HEK293 (cell line): Measurements from ENCODE around the gene CNP.
A peak's percentile ranks its signal among the peaks of the same experiment; 100 is the strongest.

Experiments
- CTCF ChIA-PET: fragments of 350-600 bp; formaldehyde crosslinking; extraction: SDS; loops from one replicate; lab custom pipeline; 2021; ENCODE audit warnings: antibody characterized with exemption; lab: Yijun Ruan, JAX
- POLR2A ChIA-PET: fragments of 300-600 bp; formaldehyde crosslinking; extraction: SDS; loops from one replicate; lab custom pipeline; 2020; ENCODE audit warnings: antibody characterized with exemption, inconsistent platforms; lab: Yijun Ruan, JAX
- H3K27ac ChIP-seq: fragments of 200-500 bp; sonication (Bioruptor generic); 2 replicates; pipeline ENCODE4 v1.5.1; 2014; ENCODE audit warnings: low read depth, low read length, control low read depth, inconsistent platforms; ENCODE audit errors: extremely low read depth
- H3K36me3 ChIP-seq, 2 experiments: fragments of 200-500 bp in 1 of 2; sonication (Bioruptor generic) in 1 of 2; 1 replicate in 1 of 2; 2 replicates in 1 of 2; pipeline ENCODE4 v1.5.1; 2014 to 2017; ENCODE audit warnings: inconsistent platforms in 2 of 2, low read length in 2 of 2; ENCODE audit not compliant: control insufficient read depth in 2 of 2, insufficient read depth in 1 of 2
- H3K4me1 ChIP-seq: fragments of 200-500 bp; sonication (Bioruptor generic); 2 replicates; pipeline ENCODE4 v1.5.1; 2014; ENCODE audit warnings: mild to moderate bottlenecking, low read length, inconsistent platforms; ENCODE audit not compliant: control insufficient read depth, insufficient read depth
- H3K4me3 ChIP-seq: 2 replicates; pipeline ENCODE4 v1.5.1; 2011; ENCODE audit warnings: low read depth, mild to moderate bottlenecking, control low read depth, low read length, moderate library complexity
- H3K9me3 ChIP-seq: fragments of 200-500 bp; sonication (Bioruptor generic); 2 replicates; pipeline ENCODE4 v1.5.1; 2014; ENCODE audit warnings: low read depth, low read length, inconsistent platforms; ENCODE audit not compliant: control insufficient read depth, insufficient read depth
- HIC1 ChIP-seq: fragments of 450-650 bp; formaldehyde crosslinking; IDR thresholded peaks from 2 replicates; pipeline ENCODE4 v1.5.1; 2016; ENCODE audit warnings: missing biosample characterization, missing genetic modification characterization
- INSM2 ChIP-seq: fragments of 450-650 bp; formaldehyde crosslinking; IDR thresholded peaks from 2 replicates; pipeline ENCODE4 v1.5.1; 2016; ENCODE audit warnings: missing biosample characterization, missing genetic modification characterization
- KLF7 ChIP-seq: fragments of 450-650 bp; formaldehyde crosslinking; IDR thresholded peaks from 2 replicates; pipeline ENCODE4 v1.5.1; 2016; ENCODE audit warnings: missing biosample characterization, missing genetic modification characterization, borderline replicate concordance
- PRDM10 ChIP-seq: fragments of 450-650 bp; formaldehyde crosslinking; IDR thresholded peaks from 2 replicates; pipeline ENCODE4 v1.5.1; 2016; ENCODE audit warnings: missing biosample characterization, missing genetic modification characterization
- SP2 ChIP-seq: fragments of 450-650 bp; formaldehyde crosslinking; IDR thresholded peaks from 2 replicates; pipeline ENCODE4 v1.5.1; 2016; ENCODE audit warnings: missing biosample characterization, missing genetic modification characterization
- ZBTB20 ChIP-seq: fragments of 450-650 bp; formaldehyde crosslinking; IDR thresholded peaks from 2 replicates; pipeline ENCODE4 v1.5.1; 2016; ENCODE audit warnings: missing biosample characterization, missing genetic modification characterization
- ZBTB8A ChIP-seq: fragments of 450-650 bp; formaldehyde crosslinking; IDR thresholded peaks from 2 replicates; pipeline ENCODE4 v1.5.1; 2016; ENCODE audit warnings: missing biosample characterization, missing genetic modification characterization
- ZNF121 ChIP-seq: fragments of 450-650 bp; formaldehyde crosslinking; IDR thresholded peaks from 2 replicates; pipeline ENCODE4 v1.5.1; 2016; ENCODE audit warnings: missing biosample characterization, missing genetic modification characterization
- ZNF157 ChIP-seq: fragments of 450-650 bp; formaldehyde crosslinking; IDR thresholded peaks from 2 replicates; pipeline ENCODE4 v1.5.1; 2016; ENCODE audit warnings: missing biosample characterization, missing genetic modification characterization
- ZNF544 ChIP-seq: fragments of 450-650 bp; formaldehyde crosslinking; IDR thresholded peaks from 2 replicates; pipeline ENCODE4 v1.5.0; 2017; ENCODE audit warnings: missing biosample characterization, missing genetic modification characterization
- ZNF621 ChIP-seq: fragments of 450-650 bp; formaldehyde crosslinking; IDR thresholded peaks from 2 replicates; pipeline ENCODE4 v1.5.1; 2017; ENCODE audit warnings: missing biosample characterization, missing genetic modification characterization
- ZNF768 ChIP-seq: fragments of 450-650 bp; formaldehyde crosslinking; IDR thresholded peaks from 2 replicates; pipeline ENCODE4 v1.5.1; 2018; ENCODE audit warnings: missing biosample characterization, mild to moderate bottlenecking, missing genetic modification characterization
- ZSCAN16 ChIP-seq: fragments of 450-650 bp; formaldehyde crosslinking; IDR thresholded peaks from 2 replicates; pipeline ENCODE4 v1.5.1; 2016; ENCODE audit warnings: missing biosample characterization, missing genetic modification characterization
- ZSCAN30 ChIP-seq: fragments of 450-650 bp; IDR thresholded peaks from 2 replicates; pipeline ENCODE4 v1.5.1; 2018; ENCODE audit warnings: missing biosample characterization, mild to moderate bottlenecking, missing genetic modification characterization, moderate library complexity

The CNP gene

GRCh38 chr17:41965694-41966462 is 717 bp upstream of the CNP start (continued):
- TF ChIP-seq HIC1 (tag by site-specific recombination), result 0 out of 2 replicates have a peak, but pooled peaks have one; percentile 20
- no peak for TF ChIP-seq KLF7 (tag by site-specific recombination)
- no peak for TF ChIP-seq ZNF621 (tag by site-specific recombination)
- no peak for TF ChIP-seq ZSCAN16 (tag by site-specific recombination)
- TF ChIP-seq INSM2 (tag by site-specific recombination), result no peak
- TF ChIP-seq ZNF157 (tag by site-specific recombination), result no peak
- TF ChIP-seq SP2, result peak; percentile 59
- TF ChIP-seq ZNF544 (tag by site-specific recombination), result no peak
- TF ChIP-seq PRDM10 (tag by site-specific recombination), result peak; percentile 46
- TF ChIP-seq, all 188 proteins: peak for 27

GRCh38 chr17:41967141-41967920 is 736 bp downstream of the CNP start:
- TF ChIP-seq ZBTB20 (tag by site-specific recombination) (peak; percentile 79), ZNF768 (tag by site-specific recombination) (peak; percentile 95; the same call in 1 of the 2 replicates), ZSCAN30 (no peak), ZBTB8A (tag by site-specific recombination) (no peak; the same call in 1 of the 2 replicates), ZNF121 (tag by site-specific recombination) (peak; percentile 97)
- Histone ChIP-seq H3K4me1 (0 out of 2 replicates have a peak, but pooled peaks cover 4% of the 10 kb centered on the region), H3K27ac (peak overlapping the region; percentile 89), H3K4me3 (peak overlapping the region; percentile 76), H3K36me3 (peaks cover 25 to 44% of the 10 kb centered on the region in 2 experiments), H3K9me3 (no peaks in the 10 kb centered on the region)
- ChIA-PET CTCF (interaction anchor here (0.6 to 12.1 kb wide), 5 partner anchors 37 to 226 kb away, joined by 3 to 142 read pairs (median 3); partner anchors contain the start of genes DNAJC7 and NKIRAS2), POLR2A (interaction anchor here (1.0 to 3.3 kb wide), 7 partner anchors 13 to 232 kb away, joined by 3 to 48 read pairs (median 8); partner anchors contain the start of genes ACLY, DNAJC7, NKIRAS2 and ODAD4)
